ENCODE data around the gene CRLF2.
"Not testable (repeated sequence)": the region's sequence is repeated elsewhere in the genome, so short reads cannot be mapped to it uniquely, and the experiment has no call there.

CRLF2 gene

GRCh38 chrX:1185561-1185960 is 26.9 kb downstream of the CRLF2 start:
- no peak overlapping the region for H3K27ac ChIP-seq (ENCODE audit: poor library complexity, severe bottlenecking)
- no peaks in the 10 kb centered on the region for H3K4me1 ChIP-seq (ENCODE audit: insufficient read depth, poor library complexity, severe bottlenecking)
- H3K36me3 ChIP-seq (ENCODE audit: low read depth), result no peaks in the 10 kb centered on the region
- no peak overlapping the region for H3K4me3 ChIP-seq (ENCODE audit: severe bottlenecking)
- ATAC-seq (ENCODE audit: low read depth), result no peak
- TF ChIP-seq CTCF (IDR thresholded peaks at IDR 0.05; ENCODE audit: poor library complexity, severe bottlenecking), result no peak
- no peak for DNase-seq (ENCODE audit: low spot score)
- no peaks in the 10 kb centered on the region for H3K27me3 ChIP-seq (ENCODE audit: insufficient read depth, poor library complexity, severe bottlenecking)
- H3K9me3 ChIP-seq (ENCODE audit: severe bottlenecking), result peaks cover 5% of the 10 kb centered on the region

GRCh38 chrX:1182211-1182610 is 30.2 kb downstream of the CRLF2 start:
- ATAC-seq (ENCODE audit: low read depth) (no peak), DNase-seq (ENCODE audit: low spot score) (no peak)
- no peaks in the 10 kb centered on the region for H3K27me3 ChIP-seq (ENCODE audit: insufficient read depth, poor library complexity, severe bottlenecking)
- H3K4me1 ChIP-seq (ENCODE audit: insufficient read depth, poor library complexity, severe bottlenecking), result no peaks in the 10 kb centered on the region
- H3K27ac ChIP-seq (ENCODE audit: poor library complexity, severe bottlenecking), result no peak overlapping the region
- no peak overlapping the region for H3K4me3 ChIP-seq (ENCODE audit: severe bottlenecking)
- no peaks in the 10 kb centered on the region for H3K36me3 ChIP-seq (ENCODE audit: low read depth)
- TF ChIP-seq CTCF (IDR thresholded peaks at IDR 0.05; ENCODE audit: poor library complexity, severe bottlenecking), result no peak
- H3K9me3 ChIP-seq (ENCODE audit: severe bottlenecking), result peaks cover 2% of the 10 kb centered on the region

GRCh38 chrX:1181661-1182060 is 30.8 kb downstream of the CRLF2 start:
- not testable (repeated sequence) for DNase-seq (ENCODE audit: low spot score); H3K9me3 ChIP-seq (ENCODE audit: severe bottlenecking); ATAC-seq (ENCODE audit: low read depth); H3K4me3 ChIP-seq (ENCODE audit: severe bottlenecking); H3K27me3 ChIP-seq (ENCODE audit: insufficient read depth, poor library complexity, severe bottlenecking); H3K36me3 ChIP-seq (ENCODE audit: low read depth); H3K4me1 ChIP-seq (ENCODE audit: insufficient read depth, poor library complexity, severe bottlenecking); H3K27ac ChIP-seq (ENCODE audit: poor library complexity, severe bottlenecking)

GRCh38 chrX:1181170-1181569 is 31.3 kb downstream of the CRLF2 start:
- no peak for ATAC-seq (ENCODE audit: low read depth)
- H3K36me3 ChIP-seq (ENCODE audit: low read depth), result no peaks in the 10 kb centered on the region
- H3K4me1 ChIP-seq (ENCODE audit: insufficient read depth, poor library complexity, severe bottlenecking), result no peaks in the 10 kb centered on the region
- H3K9me3 ChIP-seq (ENCODE audit: severe bottlenecking), result no peaks in the 10 kb centered on the region
- no peaks in the 10 kb centered on the region for H3K27me3 ChIP-seq (ENCODE audit: insufficient read depth, poor library complexity, severe bottlenecking)
- no peak for DNase-seq (ENCODE audit: low spot score)
- no peak overlapping the region for H3K27ac ChIP-seq (ENCODE audit: poor library complexity, severe bottlenecking)
- TF ChIP-seq CTCF (IDR thresholded peaks at IDR 0.05; ENCODE audit: poor library complexity, severe bottlenecking), result no peak
- no peak overlapping the region for H3K4me3 ChIP-seq (ENCODE audit: severe bottlenecking)

- Histone ChIP-seq H3K27ac (ENCODE audit: poor library complexity, severe bottlenecking) (no peak overlapping the region), H3K4me3 (ENCODE audit: severe bottlenecking) (peak overlapping the region; percentile 1), H3K36me3 (ENCODE audit: low read depth) (no peaks in the 10 kb centered on the region), H3K9me3 (ENCODE audit: severe bottlenecking) (no peaks in the 10 kb centered on the region), H3K4me1 (ENCODE audit: insufficient read depth, poor library complexity, severe bottlenecking) (no peaks in the 10 kb centered on the region), H3K27me3 (ENCODE audit: insufficient read depth, poor library complexity, severe bottlenecking) (no peaks in the 10 kb centered on the region)
- DNase-seq (ENCODE audit: low spot score) (no peak), ATAC-seq (ENCODE audit: low read depth) (peak; percentile 98)
- no peak for TF ChIP-seq CTCF (IDR thresholded peaks at IDR 0.05; ENCODE audit: poor library complexity, severe bottlenecking)
Measured at GRCh38 chrX:1178580-1179057, 33.8 kb downstream of the CRLF2 start.

GRCh38 chrX:1176531-1177320 is 35.7 kb downstream of the CRLF2 start:
- not testable (repeated sequence) for H3K36me3 ChIP-seq (ENCODE audit: low read depth); DNase-seq (ENCODE audit: low spot score); H3K27ac ChIP-seq (ENCODE audit: poor library complexity, severe bottlenecking); ATAC-seq (ENCODE audit: low read depth); H3K4me1 ChIP-seq (ENCODE audit: insufficient read depth, poor library complexity, severe bottlenecking); H3K9me3 ChIP-seq (ENCODE audit: severe bottlenecking); H3K4me3 ChIP-seq (ENCODE audit: severe bottlenecking); H3K27me3 ChIP-seq (ENCODE audit: insufficient read depth, poor library complexity, severe bottlenecking)

- not testable (repeated sequence) for H3K27ac ChIP-seq (ENCODE audit: poor library complexity, severe bottlenecking); H3K27me3 ChIP-seq (ENCODE audit: insufficient read depth, poor library complexity, severe bottlenecking); DNase-seq (ENCODE audit: low spot score); H3K36me3 ChIP-seq (ENCODE audit: low read depth); H3K9me3 ChIP-seq (ENCODE audit: severe bottlenecking); H3K4me3 ChIP-seq (ENCODE audit: severe bottlenecking); ATAC-seq (ENCODE audit: low read depth); H3K4me1 ChIP-seq (ENCODE audit: insufficient read depth, poor library complexity, severe bottlenecking)
Measured at GRCh38 chrX:1174609-1175545, 37.6 kb downstream of the CRLF2 start.
